ENCODE measurements around the gene LPP. TPM values are rescaled to one million over a fixed set of nuclear protein-coding genes. Genes with fewer than 3 reads are reported as not detected.

LPP gene
- total RNA-seq, 1 donor: 92.1 TPM

DNA sequence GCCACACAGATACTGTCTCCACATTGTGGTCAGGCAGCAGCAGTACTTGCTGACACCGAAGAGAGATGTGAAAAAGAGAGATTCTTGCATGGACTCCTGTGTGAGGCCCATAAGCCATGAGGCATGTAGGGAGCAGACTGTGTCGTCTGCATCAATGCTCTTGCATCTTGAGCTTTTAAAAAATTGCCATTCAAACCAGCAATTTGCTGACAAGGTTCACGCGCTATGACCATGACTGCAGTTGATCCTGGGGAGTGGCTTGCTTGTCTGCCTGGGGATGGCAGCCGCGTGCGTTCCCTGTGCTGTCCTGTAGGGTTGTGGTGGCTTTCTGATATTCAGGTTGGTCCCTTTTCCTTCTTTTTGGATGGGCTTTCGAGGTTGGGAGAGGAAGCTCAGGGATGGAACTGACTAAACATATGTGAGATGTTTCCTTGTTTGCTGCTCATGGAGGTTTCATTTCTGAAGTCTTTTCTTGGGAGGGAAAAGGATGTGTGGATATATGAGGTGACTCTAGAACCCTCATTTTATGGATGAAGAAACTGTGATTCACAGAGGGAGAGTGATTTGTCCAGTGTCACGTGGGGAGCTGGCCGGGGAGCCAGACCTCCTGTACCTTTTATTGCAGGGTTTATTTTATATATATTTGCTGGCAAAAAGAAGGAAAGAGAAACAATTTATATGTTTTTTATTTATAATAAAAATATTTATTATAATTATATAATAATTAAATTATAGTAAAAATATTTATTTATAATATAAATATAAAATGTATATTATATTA lies 48.6 kb downstream of the LPP start:
- DNase-seq (ENCODE audit: low read depth): no peak
- no peak overlapping the region for H3K4me3 ChIP-seq (ENCODE audit: low read depth, low read length)
- no peak for TF ChIP-seq CTCF (IDR thresholded peaks at IDR 0.05; ENCODE audit: insufficient read depth, low read length)

GRCh38 chr3:188204526-188204925 lies 50.6 kb downstream of the LPP start:
- no peak overlapping the region for H3K4me3 ChIP-seq (ENCODE audit: low read depth, low read length)
- no peak for TF ChIP-seq CTCF (IDR thresholded peaks at IDR 0.05; ENCODE audit: insufficient read depth, low read length)
- no peak for DNase-seq (ENCODE audit: low read depth)

DNA sequence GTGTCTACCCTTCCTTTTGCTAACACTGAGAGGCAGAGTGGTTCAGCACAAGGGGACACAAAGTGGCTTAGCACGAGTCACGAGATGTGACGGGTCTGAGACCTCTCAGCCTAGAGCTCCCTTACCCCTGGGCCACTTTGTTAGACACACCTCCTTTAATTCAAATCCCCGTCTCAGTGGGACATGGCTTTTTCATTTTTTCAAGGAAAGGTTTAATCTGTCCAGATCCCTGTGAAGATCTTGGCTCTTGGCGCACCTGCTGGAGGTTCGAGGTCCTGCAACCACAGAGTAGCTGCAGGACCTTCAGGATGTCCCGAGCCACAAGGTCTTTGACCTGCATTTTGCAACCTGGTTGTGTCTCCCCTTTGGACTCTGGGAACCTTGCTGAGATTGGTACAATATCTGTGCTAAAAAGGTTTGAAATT lies 52.0 kb downstream of the LPP start:
- H3K4me3 ChIP-seq (ENCODE audit: low read depth, low read length): no peak overlapping the region
- no peak for TF ChIP-seq CTCF (IDR thresholded peaks at IDR 0.05; ENCODE audit: insufficient read depth, low read length)
- no peak for DNase-seq (ENCODE audit: low read depth)

- DNase-seq (ENCODE audit: low read depth): no peak
- H3K4me3 ChIP-seq (ENCODE audit: low read depth, low read length): no peak overlapping the region
- TF ChIP-seq CTCF (IDR thresholded peaks at IDR 0.05; ENCODE audit: insufficient read depth, low read length): no peak
These were observed 52.8 kb downstream of the LPP start for GRCh38 chr3:188206787-188207186.

GRCh38 chr3:188207941-188208515 lies 54.1 kb downstream of the LPP start:
- DNase-seq (ENCODE audit: low read depth): no peak
- H3K4me3 ChIP-seq (ENCODE audit: low read depth, low read length): no peak overlapping the region
- TF ChIP-seq CTCF (IDR thresholded peaks at IDR 0.05; ENCODE audit: insufficient read depth, low read length): no peak

DNA sequence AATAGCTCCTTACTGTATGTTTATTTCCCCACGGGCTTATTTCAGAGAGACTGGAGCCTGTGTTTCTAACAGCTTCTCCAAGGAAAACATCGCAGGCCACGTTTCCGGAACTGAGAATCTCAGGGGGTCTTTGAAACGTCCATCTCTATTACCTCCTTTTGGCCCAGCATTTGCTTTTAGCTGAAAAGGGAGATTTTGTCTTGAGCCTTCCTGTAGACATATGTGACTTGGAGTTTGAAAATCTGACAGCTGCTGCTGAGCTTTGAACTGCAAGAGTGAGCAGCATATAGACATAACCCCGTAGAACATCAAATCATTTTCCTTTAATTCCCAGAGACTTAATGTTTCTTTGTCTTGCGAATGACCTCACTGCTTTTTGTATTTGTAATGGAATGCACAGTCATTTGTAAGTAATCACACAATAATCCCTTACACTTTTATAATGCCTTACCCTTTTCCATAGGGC lies 54.6 kb downstream of the LPP start:
- no peak for TF ChIP-seq CTCF (IDR thresholded peaks at IDR 0.05; ENCODE audit: insufficient read depth, low read length)
- DNase-seq (ENCODE audit: low read depth): peak; percentile 63
- H3K4me3 ChIP-seq (ENCODE audit: low read depth, low read length): no peak overlapping the region

Measured in fibroblast of the aortic adventitia (primary cell).